NCI-H446 (cell line): Measurements from ENCODE around the gene USP17L11.
"Not testable (repeated sequence)": the region's sequence is repeated elsewhere in the genome, so short reads cannot be mapped to it uniquely, and the experiment has no call there.

Experiments used
- DNase-seq, 2 experiments: peaks; one replicate each; lab custom pipeline; 2025; lab: John Stamatoyannopoulos, UW

Gene USP17L11

GRCh38 chr4:9215105-9215504 is at the start of gene USP17L11:
TSS of gene USP17L11 (plus strand) at chr4:9215405. CDS start at chr4:9215405, 0 bp downstream.
- DNase-seq: not testable (repeated sequence)

- not testable (repeated sequence) for DNase-seq
These were observed 49.2 kb upstream of the USP17L11 start for GRCh38 chr4:9165990-9166389.

- DNase-seq: not testable (repeated sequence)
These were observed 45.3 kb upstream of the USP17L11 start, which contains the start of gene FAM90A26 for GRCh38 chr4:9169791-9170459. TSS of gene FAM90A26 (plus strand) at chr4:9170409. CDS start at chr4:9173173, 2,764 bp downstream.

- not testable (repeated sequence) for DNase-seq
These were observed 4.8 kb upstream of the USP17L11 start, which contains the start of gene USP17L10 for GRCh38 chr4:9210357-9210756. TSS of gene USP17L10 (plus strand) at chr4:9210657. CDS start at chr4:9210657, 0 bp downstream.

GRCh38 chr4:9214701-9215100 is 504 bp upstream of the USP17L11 start:
- DNase-seq: not testable (repeated sequence)

- DNase-seq: not testable (repeated sequence)
These were observed 4.6 kb downstream of the USP17L11 start, which contains the start of gene USP17L12 for GRCh38 chr4:9219852-9220251. TSS of gene USP17L12 (plus strand) at chr4:9220152. CDS start at chr4:9220152, 0 bp downstream.

GRCh38 chr4:9224596-9224995 is 9.4 kb downstream of the USP17L11 start, which contains the start of gene USP17L13:
TSS of gene USP17L13 (plus strand) at chr4:9224896. CDS start at chr4:9224896, 0 bp downstream.
- DNase-seq: not testable (repeated sequence)

GRCh38 chr4:9230249-9230648 is 15.0 kb downstream of the USP17L11 start:
- DNase-seq: not testable (repeated sequence)

- not testable (repeated sequence) for DNase-seq
These were observed 18.9 kb downstream of the USP17L11 start, which contains the start of gene USP17L15 for GRCh38 chr4:9234085-9234484. TSS of gene USP17L15 (plus strand) at chr4:9234385. CDS start at chr4:9234385, 0 bp downstream.

- DNase-seq: not testable (repeated sequence)
These were observed 23.3 kb downstream of the USP17L11 start for GRCh38 chr4:9238461-9238860.

GRCh38 chr4:9243579-9243978 is 28.4 kb downstream of the USP17L11 start, which contains the start of gene USP17L17:
TSS of gene USP17L17 (plus strand) at chr4:9243879. CDS start at chr4:9243879, 0 bp downstream.
- not testable (repeated sequence) for DNase-seq

GRCh38 chr4:9247953-9248680 is 32.9 kb downstream of the USP17L11 start, which contains the start of gene USP17L18:
TSS of gene USP17L18 (plus strand) at chr4:9248630. CDS start at chr4:9248630, 0 bp downstream.
- DNase-seq: not testable (repeated sequence)

GRCh38 chr4:9253078-9253477 is 37.9 kb downstream of the USP17L11 start, which contains the start of gene USP17L19:
TSS of gene USP17L19 (plus strand) at chr4:9253378. CDS start at chr4:9253378, 0 bp downstream.
- not testable (repeated sequence) for DNase-seq

- not testable (repeated sequence) for DNase-seq
These were observed 42.6 kb downstream of the USP17L11 start, which contains the start of gene USP17L20 for GRCh38 chr4:9257824-9258223. TSS of gene USP17L20 (plus strand) at chr4:9258124. CDS start at chr4:9258124, 0 bp downstream.

GRCh38 chr4:9262572-9262971 is 47.4 kb downstream of the USP17L11 start, which contains the start of gene USP17L21:
TSS of gene USP17L21 (plus strand) at chr4:9262872. CDS start at chr4:9262872, 0 bp downstream.
- DNase-seq: not testable (repeated sequence)
